Measurements from ENCODE around the gene CCDC88B. TPM values are rescaled to one million over a fixed set of nuclear protein-coding genes. Genes with fewer than 3 reads are reported as not detected.

Gene CCDC88B
- total and polyA plus RNA-seq, 7 donors = 1.4 to 3.6 (median 2.6) TPM

DNA sequence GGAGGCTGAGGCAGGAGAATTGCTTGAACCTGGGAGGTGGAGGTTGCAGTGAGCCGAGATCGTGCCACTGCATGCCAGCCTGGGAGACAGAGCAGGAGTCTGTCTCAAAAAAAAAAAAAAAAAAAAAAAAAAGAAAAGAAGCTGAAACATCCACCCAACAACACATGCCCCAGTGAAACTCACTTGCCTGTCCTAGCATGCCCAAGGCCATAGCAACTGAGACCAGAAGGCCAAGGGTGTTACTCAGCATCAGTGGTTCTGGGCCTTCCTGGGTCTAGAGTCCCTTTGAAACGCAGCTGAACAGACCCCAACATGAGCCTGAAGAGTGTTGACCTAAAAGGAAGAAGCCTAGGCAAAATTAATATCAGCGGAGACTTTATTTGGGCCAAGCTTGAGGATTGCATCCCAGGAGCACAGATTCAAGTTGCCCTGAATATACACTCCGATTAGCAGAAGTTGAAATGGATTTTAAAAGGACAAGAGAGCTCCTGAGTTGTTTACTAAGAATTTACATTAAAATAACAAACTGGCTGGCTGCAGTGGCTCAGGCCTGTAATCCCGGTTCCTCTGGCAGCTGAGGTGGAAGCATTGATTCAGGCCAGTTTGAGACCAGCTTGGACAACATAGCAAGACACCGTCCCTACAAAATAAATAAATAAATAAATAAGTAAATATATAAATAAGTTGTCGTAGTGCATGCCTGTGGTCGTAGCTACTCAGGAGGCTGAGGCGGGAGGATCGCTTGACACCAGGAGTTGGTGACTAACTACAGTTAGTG lies 15.1 kb upstream of the CCDC88B start:
- intact Hi-C loops (cut with DNase I) = loop anchor here in 1 of 2 donors (5.0 kb wide), 1 partner anchor 32 kb away; the partner anchor contains the start of gene RPS6KA4
- Histone ChIP-seq H3K27ac (no peak overlapping the region), H3K9me3 (no peaks in the 10 kb centered on the region), H3K27me3 (ENCODE audit: insufficient read depth in 3 of 3, low read length in 2 of 3) (no peaks in the 10 kb centered on the region), H3K36me3 (ENCODE audit: insufficient read depth in 1 of 2, low read depth in 1 of 2) (peaks cover 4 to 19% of the 10 kb centered on the region in 2 donors), H3K4me1 (peaks cover 10% of the 10 kb centered on the region), H3K4me3 (no peak overlapping the region)
- no peak for DNase-seq
- no peak for ATAC-seq
- 86 to 88% (median 87%) methylated on average over 11 of the region's 11 CpGs for WGBS, 3 donors
- TF ChIP-seq, protein P1, sequence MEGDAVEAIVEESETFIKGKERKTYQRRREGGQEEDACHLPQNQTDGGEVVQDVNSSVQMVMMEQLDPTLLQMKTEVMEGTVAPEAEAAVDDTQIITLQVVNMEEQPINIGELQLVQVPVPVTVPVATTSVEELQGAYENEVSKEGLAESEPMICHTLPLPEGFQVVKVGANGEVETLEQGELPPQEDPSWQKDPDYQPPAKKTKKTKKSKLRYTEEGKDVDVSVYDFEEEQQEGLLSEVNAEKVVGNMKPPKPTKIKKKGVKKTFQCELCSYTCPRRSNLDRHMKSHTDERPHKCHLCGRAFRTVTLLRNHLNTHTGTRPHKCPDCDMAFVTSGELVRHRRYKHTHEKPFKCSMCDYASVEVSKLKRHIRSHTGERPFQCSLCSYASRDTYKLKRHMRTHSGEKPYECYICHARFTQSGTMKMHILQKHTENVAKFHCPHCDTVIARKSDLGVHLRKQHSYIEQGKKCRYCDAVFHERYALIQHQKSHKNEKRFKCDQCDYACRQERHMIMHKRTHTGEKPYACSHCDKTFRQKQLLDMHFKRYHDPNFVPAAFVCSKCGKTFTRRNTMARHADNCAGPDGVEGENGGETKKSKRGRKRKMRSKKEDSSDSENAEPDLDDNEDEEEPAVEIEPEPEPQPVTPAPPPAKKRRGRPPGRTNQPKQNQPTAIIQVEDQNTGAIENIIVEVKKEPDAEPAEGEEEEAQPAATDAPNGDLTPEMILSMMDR (IDR thresholded peaks at IDR 0.05) = no peak

DNA sequence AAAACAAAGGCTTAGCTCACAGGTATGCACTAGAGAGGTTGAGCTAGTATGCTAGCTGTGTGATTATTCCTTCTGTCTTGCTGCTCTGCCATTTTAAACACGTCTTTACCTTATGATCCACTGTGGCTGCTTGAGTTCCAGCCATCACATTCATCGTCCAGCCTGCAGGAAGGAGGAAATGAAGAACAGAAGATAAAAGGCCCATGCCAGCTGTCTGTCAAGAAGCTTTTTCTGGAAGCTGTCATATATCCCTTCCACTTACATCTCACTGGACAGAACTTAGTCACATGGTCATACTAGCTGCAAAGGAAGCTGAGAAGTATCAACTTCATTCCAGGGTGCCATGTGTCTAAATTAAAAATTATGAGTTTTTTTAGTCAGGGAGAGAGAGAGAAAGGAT lies 12.6 kb upstream of the CCDC88B start:
- Histone ChIP-seq H3K9me3 (no peaks in the 10 kb centered on the region), H3K4me3 (no peak overlapping the region), H3K27me3 (ENCODE audit: insufficient read depth in 3 of 3, low read length in 2 of 3) (no peaks in the 10 kb centered on the region), H3K4me1 (peaks cover 10% of the 10 kb centered on the region), H3K27ac (no peak overlapping the region), H3K36me3 (ENCODE audit: insufficient read depth in 1 of 2, low read depth in 1 of 2) (peaks cover 0 to 7% of the 10 kb centered on the region in 2 donors)
- TF ChIP-seq, protein P1 (IDR thresholded peaks at IDR 0.05) = no peak
- intact Hi-C loops (cut with DNase I) = no loop called here
- DNase-seq = no peak
- WGBS, 3 donors = 84 to 92% (median 88%) methylated on average over 2 of the region's 2 CpGs
- no peak for ATAC-seq

DNA sequence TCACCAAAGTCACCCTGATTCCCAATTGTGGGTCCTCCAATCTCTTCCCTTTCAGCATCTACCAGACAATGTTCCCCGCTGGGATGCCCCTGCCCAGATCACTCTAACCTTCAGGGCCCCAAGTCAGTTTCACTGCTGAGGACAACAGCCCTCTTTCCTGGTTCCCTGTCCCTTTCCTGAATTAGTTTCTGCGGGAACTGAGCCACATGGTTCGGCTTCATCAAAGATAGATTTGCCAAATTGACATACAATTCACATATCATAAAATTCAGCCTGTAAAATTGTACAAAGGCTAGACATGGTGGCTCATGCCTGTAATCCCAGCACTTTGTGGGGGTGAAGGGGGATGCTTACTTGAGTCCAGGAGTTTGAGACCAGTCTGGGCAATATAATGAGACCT lies 12.0 kb upstream of the CCDC88B start:
- peaks cover 10% of the 10 kb centered on the region for H3K4me1 ChIP-seq
- H3K36me3 ChIP-seq (ENCODE audit: insufficient read depth in 1 of 2, low read depth in 1 of 2) = peaks cover 0 to 1% of the 10 kb centered on the region in 2 donors
- no peak overlapping the region for H3K27ac ChIP-seq
- intact Hi-C loops (cut with DNase I) = no loop called here
- no peaks in the 10 kb centered on the region for H3K9me3 ChIP-seq
- no peak overlapping the region for H3K4me3 ChIP-seq
- TF ChIP-seq, protein P1 (IDR thresholded peaks at IDR 0.05) = no peak
- WGBS, 3 donors = 73 to 81% (median 77%) methylated on average over 3 of the region's 3 CpGs
- H3K27me3 ChIP-seq (ENCODE audit: insufficient read depth in 3 of 3, low read length in 2 of 3) = no peaks in the 10 kb centered on the region
- DNase-seq = no peak
- no peak for ATAC-seq

DNA sequence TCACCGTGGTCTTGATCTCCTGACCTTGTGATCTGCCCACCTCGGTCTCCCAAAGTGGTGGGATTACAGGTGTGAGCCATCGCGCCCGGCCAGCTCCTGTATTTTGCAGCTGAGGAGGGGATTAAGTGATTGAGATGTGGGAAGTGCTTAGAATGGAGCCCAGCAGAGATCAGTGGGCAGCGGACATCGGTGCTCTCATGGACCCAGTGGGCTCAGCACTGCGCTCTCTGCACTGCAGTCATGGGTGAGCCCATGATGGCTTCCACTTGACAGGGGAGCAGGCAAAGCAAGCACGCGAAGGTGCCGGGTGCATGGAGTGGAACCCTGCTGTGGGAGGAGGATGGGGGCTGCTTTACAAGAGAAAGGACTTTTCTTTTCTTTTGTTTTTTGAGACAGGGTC lies 9.1 kb upstream of the CCDC88B start:
- Histone ChIP-seq H3K4me1 (peaks cover 10% of the 10 kb centered on the region), H3K36me3 (ENCODE audit: insufficient read depth in 1 of 2, low read depth in 1 of 2) (no peaks in the 10 kb centered on the region), H3K27me3 (ENCODE audit: insufficient read depth in 3 of 3, low read length in 2 of 3) (no peaks in the 10 kb centered on the region), H3K27ac (no peak overlapping the region), H3K4me3 (no peak overlapping the region), H3K9me3 (no peaks in the 10 kb centered on the region)
- ATAC-seq (no peak), DNase-seq (no peak)
- TF ChIP-seq, protein P1 (IDR thresholded peaks at IDR 0.05) = no peak
- intact Hi-C loops (cut with DNase I) = no loop called here
- 77 to 84% (median 79%) methylated on average over 11 of the region's 11 CpGs for WGBS, 3 donors

Measured in psoas muscle (tissue), 8 donors.